ENCODE data around the gene SMCHD1. TPM values are rescaled to one million over a fixed set of nuclear protein-coding genes. Genes with fewer than 3 reads are reported as not detected.
"Not testable (repeated sequence)": the region's sequence is repeated elsewhere in the genome, so short reads cannot be mapped to it uniquely, and the experiment has no call there.

SMCHD1 gene
- total RNA-seq, 1 donor from 2014 or later: 54.1 TPM

- Histone ChIP-seq H3K36me3 (no peaks in the 10 kb centered on the region), H3K9me3 (no peaks in the 10 kb centered on the region), H3K4me1 (peaks cover 8% of the 10 kb centered on the region), H3K27me3 (peaks cover 19% of the 10 kb centered on the region), H3K27ac (no peak overlapping the region), H3K4me3 (no peak overlapping the region)
- no peak for TF ChIP-seq CTCF (IDR thresholded peaks at IDR 0.05)
- DNase-seq (no peak), ATAC-seq (no peak)
- intact Hi-C loops (cut with DNase I): no loop called here
Measured at GRCh38 chr18:2850816-2851215, 195.3 kb downstream of the SMCHD1 start.

- Histone ChIP-seq H3K4me3 (no peak overlapping the region), H3K36me3 (no peaks in the 10 kb centered on the region), H3K4me1 (peaks cover under 1% of the 10 kb centered on the region), H3K9me3 (no peaks in the 10 kb centered on the region), H3K27ac (no peak overlapping the region), H3K27me3 (peaks cover 19% of the 10 kb centered on the region)
- DNase-seq: no peak
- no peak for ATAC-seq
- no peak for TF ChIP-seq CTCF (IDR thresholded peaks at IDR 0.05)
- intact Hi-C loops (cut with DNase I): no loop called here
Measured at GRCh38 chr18:2851771-2852170, 196.2 kb downstream of the SMCHD1 start.

GRCh38 chr18:2852460-2852859, 196.9 kb downstream of the SMCHD1 start:
- H3K4me3 ChIP-seq; ATAC-seq; DNase-seq; H3K4me1 ChIP-seq; intact Hi-C loops (cut with DNase I); H3K9me3 ChIP-seq; H3K36me3 ChIP-seq; H3K27ac ChIP-seq: not testable (repeated sequence)
- peaks cover 19% of the 10 kb centered on the region for H3K27me3 ChIP-seq

GRCh38 chr18:2853173-2853925, 197.8 kb downstream of the SMCHD1 start:
- intact Hi-C loops (cut with DNase I): no loop called here
- ATAC-seq (no peak), DNase-seq (no peak)
- no peaks in the 10 kb centered on the region for H3K9me3 ChIP-seq
- no peaks in the 10 kb centered on the region for H3K36me3 ChIP-seq
- H3K4me1 ChIP-seq: peaks cover 12% of the 10 kb centered on the region
- TF ChIP-seq CTCF (IDR thresholded peaks at IDR 0.05): no peak
- H3K27ac ChIP-seq: no peak overlapping the region
- H3K27me3 ChIP-seq: peaks cover 19% of the 10 kb centered on the region
- H3K4me3 ChIP-seq: no peak overlapping the region

GRCh38 chr18:2853926-2854664, 198.6 kb downstream of the SMCHD1 start:
- Histone ChIP-seq H3K27ac (no peak overlapping the region), H3K9me3 (no peaks in the 10 kb centered on the region), H3K27me3 (peaks cover 12% of the 10 kb centered on the region), H3K4me1 (peaks cover 12% of the 10 kb centered on the region), H3K4me3 (no peak overlapping the region), H3K36me3 (no peaks in the 10 kb centered on the region)
- no peak for TF ChIP-seq CTCF (IDR thresholded peaks at IDR 0.05)
- no peak for DNase-seq
- intact Hi-C loops (cut with DNase I): no loop called here
- ATAC-seq: no peak

Other genes with a start within 250 kb of the SMCHD1 start
- gene METTL4, start 84.2 kb upstream of the SMCHD1 start, total RNA-seq: 11.1 TPM
- gene NDC80, start 84.2 kb upstream of the SMCHD1 start, total RNA-seq: 0.69 TPM
- gene EMILIN2, start 191.3 kb downstream of the SMCHD1 start, total RNA-seq: 35.2 TPM